ENCODE measurements around the gene ZNF441. TPM values are rescaled to one million over a fixed set of nuclear protein-coding genes. Genes with fewer than 3 reads are reported as not detected.

Gene ZNF441
- polyA plus RNA-seq, 1 donor = 5.3 TPM

Other genes with a start within 250 kb of the ZNF441 start
- gene ECSIT, start 237.9 kb upstream of the ZNF441 start, polyA plus RNA-seq (ENCODE audit: insufficient read length) = 38.2 TPM
- gene CNN1, start 228.1 kb upstream of the ZNF441 start, polyA plus RNA-seq (ENCODE audit: insufficient read length) = 179 TPM
- gene ELOF1, start 207.8 kb upstream of the ZNF441 start, polyA plus RNA-seq (ENCODE audit: insufficient read length) = 31.8 TPM
- gene ACP5, start 189.4 kb upstream of the ZNF441 start, polyA plus RNA-seq (ENCODE audit: insufficient read length) = 1.1 TPM
- 11.7 TPM for gene ZNF627, start 169.5 kb upstream of the ZNF441 start, polyA plus RNA-seq (ENCODE audit: insufficient read length)
- 3.5 TPM for gene ZNF823, start 28.1 kb upstream of the ZNF441 start, polyA plus RNA-seq (ENCODE audit: insufficient read length)
- gene ZNF491, start 31.5 kb downstream of the ZNF441 start, polyA plus RNA-seq (ENCODE audit: insufficient read length) = 3.5 TPM
- 5.7 TPM for gene ZNF440, start 47.3 kb downstream of the ZNF441 start, polyA plus RNA-seq (ENCODE audit: insufficient read length)
- gene ZNF439, start 81.7 kb downstream of the ZNF441 start, polyA plus RNA-seq (ENCODE audit: insufficient read length) = 4.4 TPM
- gene ZNF69, start 120.8 kb downstream of the ZNF441 start, polyA plus RNA-seq (ENCODE audit: insufficient read length) = 3.4 TPM
- gene ZNF700, start 158.1 kb downstream of the ZNF441 start, polyA plus RNA-seq (ENCODE audit: insufficient read length) = 7.0 TPM
- 1.7 TPM for gene ZNF763, start 198.0 kb downstream of the ZNF441 start, polyA plus RNA-seq (ENCODE audit: insufficient read length)